Progenitor cell of endocrine pancreas (in vitro differentiated cells): ENCODE measurements around the gene POLN. TPM values are rescaled to one million over a fixed set of nuclear protein-coding genes. Genes with fewer than 3 reads are reported as not detected.

ENCODE experiments used
- DNase-seq: peaks from one replicate; pipeline ENCODE4 v3.0.0; 2021; ENCODE audit warnings: low spot score; ENCODE audit not compliant: unreplicated experiment
- H3K27ac Mint-ChIP-seq: 2 replicates; pipeline ENCODE4 v1.8.0; 2021; ENCODE audit warnings: mild to moderate bottlenecking, moderate library complexity, mixed read lengths
- H3K27me3 Mint-ChIP-seq: 2 replicates; pipeline ENCODE4 v1.8.0; 2021; ENCODE audit warnings: mixed read lengths
- H3K36me3 Mint-ChIP-seq: 2 replicates; pipeline ENCODE4 v1.8.0; 2022; ENCODE audit warnings: mixed read lengths; ENCODE audit not compliant: insufficient read depth
- H3K4me1 Mint-ChIP-seq: 2 replicates; pipeline ENCODE4 v1.8.0; 2021; ENCODE audit warnings: low read depth, mixed read lengths
- H3K4me3 Mint-ChIP-seq: 2 replicates; pipeline ENCODE4 v1.8.0; 2021; ENCODE audit warnings: low read depth, mild to moderate bottlenecking, moderate library complexity, mixed read lengths
- H3K9me3 Mint-ChIP-seq: 2 replicates; pipeline ENCODE4 v1.8.0; 2021; ENCODE audit warnings: low read depth, mixed read lengths
- CTCF ChIP-seq: fragments of 200-600 bp; sonication (generic); IDR thresholded peaks from one replicate; pipeline ENCODE4 v1.5.0; 2021; ENCODE audit warnings: antibody characterized with exemption, mild to moderate bottlenecking; ENCODE audit not compliant: unreplicated experiment
- total RNA-seq: library from RNA; stranded (reverse); gene quantifications from 2 replicates; pipeline ENCODE4 v1.2.1, GENCODE V29; 2021

The POLN gene
- total RNA-seq, 1 donor from 2014 or later = 5.9 TPM

- Mint-ChIP-seq H3K27ac (no peak overlapping the region), H3K9me3 (no peaks in the 10 kb centered on the region), H3K27me3 (no peaks in the 10 kb centered on the region), H3K36me3 (peaks cover 1% of the 10 kb centered on the region), H3K4me1 (no peaks in the 10 kb centered on the region), H3K4me3 (no peak overlapping the region)
- no peak for TF ChIP-seq CTCF
- DNase-seq = no peak
These were observed 7.8 kb upstream of the POLN start for GRCh38 chr4:2249526-2250356.

GRCh38 chr4:2248821-2249261, 6.9 kb upstream of the POLN start:
- H3K9me3 Mint-ChIP-seq = no peaks in the 10 kb centered on the region
- H3K4me3 Mint-ChIP-seq = no peak overlapping the region
- H3K36me3 Mint-ChIP-seq = no peaks in the 10 kb centered on the region
- H3K27ac Mint-ChIP-seq = no peak overlapping the region
- H3K4me1 Mint-ChIP-seq = no peaks in the 10 kb centered on the region
- no peaks in the 10 kb centered on the region for H3K27me3 Mint-ChIP-seq
- TF ChIP-seq CTCF = no peak
- DNase-seq = no peak

GRCh38 chr4:2248044-2248780, 6.3 kb upstream of the POLN start:
- H3K27me3 Mint-ChIP-seq = no peaks in the 10 kb centered on the region
- H3K9me3 Mint-ChIP-seq = no peaks in the 10 kb centered on the region
- H3K4me3 Mint-ChIP-seq = no peak overlapping the region
- no peaks in the 10 kb centered on the region for H3K36me3 Mint-ChIP-seq
- H3K4me1 Mint-ChIP-seq = no peaks in the 10 kb centered on the region
- no peak for DNase-seq
- H3K27ac Mint-ChIP-seq = no peak overlapping the region
- TF ChIP-seq CTCF = no peak

GRCh38 chr4:2247128-2248043, 5.5 kb upstream of the POLN start:
- Mint-ChIP-seq H3K4me3 (no peak overlapping the region), H3K27ac (no peak overlapping the region)

More at GRCh38 chr4:2247128-2248043, 5.5 kb upstream of the POLN start:
- H3K4me1 Mint-ChIP-seq = no peaks in the 10 kb centered on the region
- H3K9me3 Mint-ChIP-seq = no peaks in the 10 kb centered on the region
- no peaks in the 10 kb centered on the region for H3K36me3 Mint-ChIP-seq
- no peak for TF ChIP-seq CTCF
- no peak for DNase-seq
- no peaks in the 10 kb centered on the region for H3K27me3 Mint-ChIP-seq
